NOMO-1 treated with DMSO at 0.1 percent for 48 hours (cell line): Measurements from ENCODE around the gene KRT9.
"Not testable (repeated sequence)": the region's sequence is repeated elsewhere in the genome, so short reads cannot be mapped to it uniquely, and the experiment has no call there.

Experiments used
- DNase-seq: peaks from one replicate; lab custom pipeline; 2025; ENCODE audit not compliant: unreplicated experiment; lab: John Stamatoyannopoulos, UW

The KRT9 gene

GRCh38 chr17:41606930-41607329, 35.1 kb upstream of the KRT9 start:
- DNase-seq: not testable (repeated sequence)

DNA sequence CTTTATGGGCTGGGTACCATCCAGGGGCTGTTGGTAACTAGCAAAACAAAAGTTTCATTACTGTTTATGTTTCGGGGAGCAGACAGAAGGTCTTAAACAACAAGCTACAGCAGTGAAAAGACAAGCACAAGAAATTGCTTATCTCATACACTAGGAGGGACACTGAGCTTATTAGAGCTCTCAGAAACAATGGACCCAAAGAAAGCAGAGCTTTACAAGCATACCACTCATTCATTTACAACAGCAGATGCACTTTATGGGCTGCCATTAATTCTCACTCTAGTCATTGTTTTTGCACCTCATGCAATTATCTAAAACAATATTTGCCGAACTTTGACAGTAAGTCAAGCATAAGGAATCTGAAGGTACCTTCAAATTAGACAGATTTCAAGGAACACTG, 30.7 kb upstream of the KRT9 start:
- no peak for DNase-seq

DNA sequence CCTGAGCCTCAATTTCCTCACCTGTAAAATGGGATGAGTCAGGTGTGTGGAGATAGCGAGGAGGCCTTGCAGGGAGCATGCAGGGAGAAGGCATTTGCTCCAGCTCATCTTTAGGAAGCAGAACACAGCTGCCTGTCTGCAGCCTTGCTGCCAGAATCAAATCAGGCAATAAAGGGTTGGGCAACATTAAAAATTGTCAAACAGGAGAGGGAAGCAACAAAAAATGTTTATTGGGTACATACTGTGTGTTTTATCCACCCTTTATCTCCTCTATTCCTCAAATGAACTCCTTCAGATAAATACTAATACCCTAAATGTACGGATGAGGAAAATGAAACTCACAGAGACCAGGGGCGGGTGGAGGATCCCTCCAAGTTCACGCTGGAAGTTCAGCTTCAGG, 28.5 kb upstream of the KRT9 start:
- DNase-seq: no peak

- no peak for DNase-seq
Measured at GRCh38 chr17:41599680-41600079, 27.8 kb upstream of the KRT9 start.

GRCh38 chr17:41595585-41595984, 23.7 kb upstream of the KRT9 start:
- DNase-seq: no peak

- no peak for DNase-seq
Measured at GRCh38 chr17:41594363-41594915, 22.6 kb upstream of the KRT9 start.

DNA sequence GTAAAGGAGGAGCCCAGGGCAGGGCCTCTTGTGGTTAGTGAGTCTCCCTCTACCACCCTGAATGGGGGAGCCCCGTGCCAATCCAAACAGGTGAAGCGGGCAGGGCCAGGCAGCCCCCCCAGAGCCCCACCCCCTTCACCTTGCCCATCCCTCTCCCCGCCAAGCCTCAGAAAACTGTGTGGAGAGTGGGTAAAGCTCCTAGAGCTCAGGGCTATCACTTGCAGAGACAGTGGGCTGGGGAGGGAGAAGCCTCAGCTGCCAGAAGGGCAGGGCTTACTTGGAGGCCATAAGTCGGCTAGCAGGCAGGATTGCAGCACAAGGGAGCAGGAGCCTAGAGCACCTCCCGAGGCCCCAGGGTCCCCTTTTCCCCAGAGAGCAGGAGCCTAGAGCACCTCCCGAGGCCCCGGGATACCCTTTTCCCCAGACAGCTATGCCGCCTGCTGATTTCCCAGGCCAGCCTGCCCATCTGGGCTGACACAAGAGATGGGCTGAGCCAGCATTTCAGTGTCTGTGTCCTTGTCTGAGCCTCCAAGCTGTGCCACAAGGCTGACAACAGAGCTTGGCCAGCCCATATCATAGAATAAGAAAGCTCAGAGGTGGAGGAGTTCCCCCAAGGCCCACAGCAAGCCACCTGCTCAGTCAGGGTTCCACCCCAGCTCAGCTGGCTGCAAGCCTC, 21.6 kb upstream of the KRT9 start:
- no peak for DNase-seq

DNA sequence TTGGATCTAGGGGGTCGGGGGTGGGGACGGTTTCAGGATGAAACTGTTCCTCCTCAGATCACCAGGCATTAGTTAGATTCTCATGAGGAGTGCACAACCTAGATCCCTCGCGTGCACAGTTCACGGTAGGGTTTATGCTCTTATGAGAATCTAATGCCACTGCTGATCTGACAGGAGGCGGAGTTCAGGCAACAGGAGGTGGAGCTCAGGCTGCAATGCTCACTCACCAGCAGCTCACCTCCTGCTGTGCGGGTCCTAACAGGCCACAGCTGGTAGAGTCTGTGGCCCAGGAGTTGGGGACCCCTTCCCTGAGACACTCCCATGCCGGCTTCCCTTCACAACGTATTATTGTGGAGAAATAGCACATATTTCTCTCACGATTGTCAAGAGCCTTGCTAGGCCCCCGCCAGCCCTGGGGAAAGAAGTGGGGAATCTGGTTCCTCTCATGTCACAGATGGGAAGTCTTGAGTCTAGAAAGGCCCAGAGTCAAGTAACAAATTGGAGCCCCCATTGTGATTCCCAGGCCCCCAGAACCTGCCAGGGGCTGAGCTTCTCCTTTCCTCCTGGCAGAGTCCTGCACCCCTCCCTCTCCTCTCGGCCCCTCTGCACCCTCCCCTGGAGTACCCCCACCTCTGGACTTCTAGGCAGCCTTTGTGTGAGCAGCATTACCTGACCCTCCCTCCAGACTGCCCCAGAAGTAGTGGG, 20.9 kb upstream of the KRT9 start:
- DNase-seq: no peak

DNA sequence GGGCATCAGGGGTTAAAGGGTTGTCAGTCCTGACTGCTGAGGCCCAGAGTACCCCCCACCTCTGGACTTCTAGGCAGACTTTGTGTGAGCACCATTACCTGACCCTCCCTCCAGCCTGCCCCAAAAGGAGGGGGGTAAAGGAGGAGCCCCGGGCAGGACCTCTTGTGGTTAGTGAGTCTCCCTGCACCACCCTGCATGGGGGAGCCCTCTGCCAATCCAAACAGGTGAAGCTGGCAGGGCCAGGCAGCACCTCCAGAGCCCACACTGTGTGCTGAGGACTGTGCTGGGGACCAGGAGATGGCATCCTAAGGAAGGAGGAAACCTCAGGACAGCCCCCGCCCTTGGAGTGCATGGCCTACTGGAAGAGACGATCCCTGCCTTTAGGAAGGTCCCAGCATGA, 17.4 kb upstream of the KRT9 start:
- DNase-seq: no peak

DNA sequence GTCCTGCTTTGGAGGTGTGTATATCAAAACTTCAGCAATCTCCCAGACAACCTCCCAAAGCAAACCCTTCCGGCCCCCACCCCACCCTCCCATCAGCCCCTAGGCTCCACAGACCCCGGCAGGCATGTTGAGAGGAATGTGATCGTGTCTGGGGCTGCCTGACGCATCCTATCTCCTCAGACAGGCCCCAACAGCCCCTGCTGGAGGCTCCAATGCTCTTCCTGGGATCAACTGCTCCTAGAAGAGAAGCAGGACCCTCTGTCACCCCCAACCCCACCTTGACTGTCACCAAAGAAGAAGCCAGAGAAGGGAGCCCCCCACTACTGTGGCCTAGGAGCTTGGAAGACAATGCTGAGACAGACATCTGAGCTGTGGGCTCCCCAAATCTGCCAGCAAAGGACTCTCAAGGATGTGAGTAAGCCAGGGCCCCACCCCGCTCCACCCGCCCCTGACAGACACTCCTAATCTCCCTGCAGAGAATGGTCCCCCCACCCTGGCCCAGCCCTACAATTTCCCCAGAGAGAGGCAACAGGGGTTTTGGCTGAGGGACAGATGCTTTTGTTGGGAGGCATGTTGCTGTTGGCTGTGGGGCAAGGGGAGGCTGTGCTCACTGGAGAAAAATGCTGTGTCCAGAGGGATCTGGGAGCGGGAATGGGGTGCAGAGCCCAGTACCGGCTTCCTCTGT, 16.4 kb upstream of the KRT9 start:
- no peak for DNase-seq

GRCh38 chr17:41586863-41587495, 15.1 kb upstream of the KRT9 start, which contains the start of gene KRT14:
KRT14 (minus strand) TSS chr17:41586895; CDS start chr17:41586834, 61 bp downstream.
- no peak for DNase-seq

- DNase-seq: no peak
Measured at GRCh38 chr17:41585301-41586056, 13.6 kb upstream of the KRT9 start.

GRCh38 chr17:41584331-41584927, 12.6 kb upstream of the KRT9 start:
- not testable (repeated sequence) for DNase-seq

DNA sequence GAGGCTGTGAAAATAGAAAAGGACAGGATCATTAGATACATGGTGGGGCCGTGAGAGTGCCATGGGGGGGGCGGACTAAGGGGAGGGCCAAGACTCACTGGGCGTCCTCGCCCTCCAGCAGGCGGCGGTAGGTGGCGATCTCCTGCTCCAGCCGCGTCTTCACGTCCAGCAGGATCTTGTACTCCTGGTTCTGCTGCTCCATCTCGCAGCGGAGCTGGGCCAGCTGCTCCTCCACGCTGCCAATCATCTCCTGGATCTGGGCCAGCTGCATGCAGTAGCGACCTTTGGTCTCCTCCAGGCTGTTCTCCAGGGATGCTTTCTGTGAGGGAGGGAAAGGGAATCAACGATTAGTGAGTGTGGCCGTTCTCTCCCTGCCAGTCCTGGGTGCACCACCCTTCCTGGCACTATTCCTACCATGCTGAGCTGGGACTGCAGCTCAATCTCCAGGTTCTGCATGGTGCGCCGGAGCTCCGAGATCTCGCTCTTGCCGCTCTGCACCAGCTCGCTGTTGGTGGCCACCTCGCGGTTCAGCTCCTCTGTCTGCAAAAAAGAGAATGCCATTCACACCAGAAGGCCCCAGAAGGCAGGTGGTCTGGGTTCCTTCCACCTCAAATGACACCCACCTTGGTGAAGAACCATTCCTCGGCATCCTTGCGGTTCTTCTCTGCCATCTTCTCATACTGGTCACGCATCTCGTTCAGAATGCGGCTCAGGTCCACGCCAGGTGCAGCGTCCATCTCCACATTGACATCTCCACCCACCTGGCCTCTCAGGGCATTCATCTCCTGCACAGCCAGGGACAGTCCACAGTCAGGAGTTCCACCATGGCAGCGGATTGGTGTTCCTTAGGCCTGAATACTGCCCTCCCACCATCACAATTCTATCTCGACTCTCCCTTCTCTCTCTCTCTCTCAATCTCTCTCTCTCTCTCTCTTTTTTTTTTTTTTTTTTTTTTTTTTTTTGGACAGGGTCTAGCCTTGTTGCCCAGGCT, 11.6 kb upstream of the KRT9 start:
- no peak for DNase-seq

GRCh38 chr17:41582061-41582968, 10.5 kb upstream of the KRT9 start:
- not testable (repeated sequence) for DNase-seq

DNA sequence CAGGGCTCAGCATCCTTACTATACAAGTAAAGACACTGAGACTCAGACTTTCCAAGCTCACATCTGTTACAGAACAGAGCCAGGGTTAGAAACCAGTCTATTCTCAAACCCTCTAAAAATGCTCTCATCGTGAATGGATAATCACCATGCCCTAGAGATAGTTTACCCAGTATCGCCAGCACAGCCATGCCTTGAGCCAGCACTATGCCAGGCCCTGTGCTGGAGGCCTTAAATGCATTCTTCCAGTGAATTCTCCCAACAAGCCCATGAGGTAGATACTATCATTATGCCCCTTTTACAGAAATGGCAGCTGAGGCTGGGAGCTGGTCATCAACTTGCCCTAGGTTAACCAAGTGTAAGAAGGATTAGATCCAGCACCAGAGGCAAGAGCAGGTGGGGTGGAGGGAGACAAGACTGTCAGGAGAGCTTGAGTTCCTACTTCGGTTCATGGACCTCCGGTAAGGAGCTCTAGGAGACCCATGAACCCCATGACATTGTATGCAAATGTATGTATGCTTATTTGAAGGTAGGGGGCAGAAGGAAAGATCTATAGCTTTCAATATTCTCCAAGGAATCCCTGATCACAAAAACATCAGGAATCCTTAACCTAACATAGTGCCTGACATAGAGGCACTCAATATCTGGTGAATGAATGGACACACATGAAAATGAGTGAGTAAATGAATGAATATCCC, 9.7 kb upstream of the KRT9 start:
- no peak for DNase-seq

GRCh38 chr17:41580687-41581365, 9.0 kb upstream of the KRT9 start:
- DNase-seq: no peak
